Fibroblast of lung (primary cell): ENCODE measurements around the gene ETS2.

Experiments
- CTCF ChIP-seq, 2 donors: IDR thresholded peaks in 1 of 2; conservative IDR thresholded peaks in 1 of 2; 1 replicate in 1 of 2; 2 replicates in 1 of 2; pipeline ENCODE4 v1.5.1; 2011 to 2012; ENCODE audit warnings: low read length in 2 of 2, control low read depth in 1 of 2, inconsistent platforms in 1 of 2, low read depth in 1 of 2, mild to moderate bottlenecking in 1 of 2
- EZH2 ChIP-seq: IDR thresholded peaks from 2 replicates; pipeline ENCODE4 v1.5.1; 2012; ENCODE audit warnings: low read length, control low read depth, mild to moderate bottlenecking; ENCODE audit errors: missing control alignments

GRCh38 chr21:38796424-38796823, 9.3 kb upstream of the ETS2 start:
- TF ChIP-seq CTCF (conservative IDR thresholded peaks at IDR 0.05 in 1 of 2, IDR thresholded peaks at IDR 0.05 in 1 of 2; ENCODE audit: low read depth in 1 of 2, low read length in 2 of 2): peak in 1 of 2 donors; percentile 7
- TF ChIP-seq EZH2: no peak
